Peyer's patch (tissue), 4 donors: ENCODE measurements around the gene MYO1H.

Experiments used
- POLR2A ChIP-seq, 2 donors: fragments of 450-650 bp; IDR thresholded peaks; one replicate each; pipeline ENCODE4 v1.5.1; 2017; ENCODE audit warnings: antibody characterized with exemption in 2 of 2, mild to moderate bottlenecking in 2 of 2, moderate library complexity in 2 of 2
- TF ChIP-seq, protein P1 (sequence below), 6 experiments: fragments of 450-650 bp in 4 of 6; fragments of 200-600 bp in 2 of 6; sonication (generic) in 1 of 6; IDR thresholded peaks; one replicate each; pipeline ENCODE4 v1.5.1; 2017 to 2019; ENCODE audit warnings: antibody characterized with exemption in 6 of 6, mild to moderate bottlenecking in 3 of 6, moderate library complexity in 1 of 6

DNA sequence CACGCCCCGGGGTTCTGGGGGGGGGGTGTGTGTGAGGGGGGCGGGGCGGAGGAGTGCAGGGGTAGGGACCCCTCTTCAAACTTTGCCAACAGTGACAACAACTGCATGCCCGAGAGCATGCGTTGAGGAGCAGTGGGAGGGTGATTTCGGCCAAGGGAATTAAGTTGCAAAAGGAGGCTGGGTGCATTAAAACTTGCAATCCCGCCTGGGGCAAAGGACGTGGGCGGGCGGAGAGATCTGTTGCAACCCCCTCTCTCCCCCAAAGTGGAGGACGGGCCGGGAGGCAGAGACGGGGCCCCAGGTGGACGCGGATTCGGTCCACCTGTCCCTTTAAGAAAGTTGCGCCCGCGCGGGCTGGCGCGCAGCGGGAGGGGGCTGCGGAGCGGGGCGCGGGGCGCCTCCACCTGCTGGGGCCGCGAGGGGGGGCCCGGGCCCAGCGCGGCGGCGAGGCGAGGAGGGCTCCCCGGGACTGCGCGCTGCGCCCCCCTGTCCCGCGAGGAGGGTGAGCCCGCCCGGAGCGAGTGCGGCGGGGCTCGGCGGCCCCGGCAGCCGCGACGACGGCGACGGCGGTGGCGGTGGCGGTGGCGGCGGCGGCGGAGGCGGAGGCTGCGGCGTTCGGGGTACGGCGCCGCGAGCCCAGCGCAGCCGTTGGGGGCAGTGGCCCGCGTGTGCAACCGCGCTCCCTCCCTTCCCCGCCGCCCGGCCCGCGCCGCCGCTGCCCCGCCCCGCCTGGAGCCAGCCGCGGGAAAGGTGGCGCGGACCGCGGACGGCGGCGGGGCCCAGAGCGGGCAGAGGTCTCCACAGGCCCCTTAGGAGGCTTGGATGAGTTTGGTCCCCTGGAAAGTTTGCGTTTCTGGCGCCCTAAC, 38.1 kb upstream of the MYO1H start:
- TF ChIP-seq POLR2A (IDR thresholded peaks at IDR 0.05) = no peak
- TF ChIP-seq, protein P1, sequence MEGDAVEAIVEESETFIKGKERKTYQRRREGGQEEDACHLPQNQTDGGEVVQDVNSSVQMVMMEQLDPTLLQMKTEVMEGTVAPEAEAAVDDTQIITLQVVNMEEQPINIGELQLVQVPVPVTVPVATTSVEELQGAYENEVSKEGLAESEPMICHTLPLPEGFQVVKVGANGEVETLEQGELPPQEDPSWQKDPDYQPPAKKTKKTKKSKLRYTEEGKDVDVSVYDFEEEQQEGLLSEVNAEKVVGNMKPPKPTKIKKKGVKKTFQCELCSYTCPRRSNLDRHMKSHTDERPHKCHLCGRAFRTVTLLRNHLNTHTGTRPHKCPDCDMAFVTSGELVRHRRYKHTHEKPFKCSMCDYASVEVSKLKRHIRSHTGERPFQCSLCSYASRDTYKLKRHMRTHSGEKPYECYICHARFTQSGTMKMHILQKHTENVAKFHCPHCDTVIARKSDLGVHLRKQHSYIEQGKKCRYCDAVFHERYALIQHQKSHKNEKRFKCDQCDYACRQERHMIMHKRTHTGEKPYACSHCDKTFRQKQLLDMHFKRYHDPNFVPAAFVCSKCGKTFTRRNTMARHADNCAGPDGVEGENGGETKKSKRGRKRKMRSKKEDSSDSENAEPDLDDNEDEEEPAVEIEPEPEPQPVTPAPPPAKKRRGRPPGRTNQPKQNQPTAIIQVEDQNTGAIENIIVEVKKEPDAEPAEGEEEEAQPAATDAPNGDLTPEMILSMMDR (IDR thresholded peaks at IDR 0.05) = no peak
